Measurements from ENCODE around the gene NKAPL.

- TF ChIP-seq CTCF (IDR thresholded peaks at IDR 0.05) (no peak), POLR2A (IDR thresholded peaks at IDR 0.05) (no peak)
These were observed 4.8 kb downstream of the NKAPL start for GRCh38 chr6:28263922-28264321.
